ENCODE measurements around the gene HDAC8.

Gene HDAC8

DNA sequence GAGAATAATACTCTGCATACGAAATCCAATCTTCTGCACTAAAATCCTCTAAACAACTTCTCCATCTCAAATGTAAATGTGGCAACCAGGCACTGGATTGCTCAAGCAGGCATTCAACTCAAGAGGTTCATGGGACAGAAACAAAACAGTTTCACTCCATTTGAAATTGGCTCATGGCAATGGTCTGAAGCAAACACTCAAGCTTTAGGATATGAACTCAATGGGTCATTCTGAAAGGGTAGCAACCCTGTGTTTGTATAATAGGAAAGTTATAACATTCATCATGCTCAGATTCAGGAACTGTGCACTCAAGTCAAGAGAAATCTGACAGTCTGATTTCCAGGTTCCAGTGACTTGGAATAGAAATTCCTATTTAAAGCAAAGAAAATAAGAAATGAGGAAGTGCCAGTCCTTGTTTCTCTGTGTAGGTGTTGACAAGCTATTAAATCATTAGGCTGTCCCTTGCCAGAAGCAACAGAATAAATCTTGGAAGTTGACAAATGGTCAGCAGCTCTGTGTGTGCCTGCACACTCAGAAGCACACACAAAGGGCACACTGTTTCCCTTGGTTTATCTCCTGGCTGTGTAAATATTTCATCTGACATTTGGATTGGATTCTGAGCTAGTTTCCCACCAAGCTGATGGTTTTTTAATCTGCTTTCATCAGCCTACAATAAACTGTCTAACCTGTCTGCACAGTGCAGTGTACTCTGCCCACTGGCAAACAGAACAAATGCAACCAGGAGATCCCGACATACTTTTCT is 191.0 kb downstream of the HDAC8 start:
- ATAC-seq (replicated peaks; ENCODE audit: extremely low read depth, poor library complexity, severe bottlenecking) = no peak
- no peak for DNase-seq (ENCODE audit: low spot score in 2 of 2)
- H3K36me3 Mint-ChIP-seq (ENCODE audit: insufficient read depth) = no peaks in the 10 kb centered on the region

DNA sequence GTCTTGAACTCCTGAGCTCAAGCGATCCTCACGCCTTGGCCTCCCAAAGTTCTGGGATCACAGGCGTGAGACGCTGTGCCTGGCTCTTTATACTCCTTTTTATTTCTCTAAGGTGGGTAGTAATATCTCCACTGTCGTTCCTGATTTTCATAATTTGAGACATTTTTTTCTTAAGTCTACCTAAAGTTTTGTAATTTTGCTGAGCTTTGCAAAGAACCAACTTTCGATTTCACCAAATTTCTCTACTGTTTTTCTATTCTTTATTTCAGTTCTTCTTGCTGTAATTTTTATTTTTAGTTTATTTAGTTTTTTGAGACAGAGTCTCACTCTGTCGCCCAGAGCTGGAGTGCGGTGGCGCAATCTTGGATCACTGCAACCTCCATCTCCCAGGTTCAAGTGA is 196.5 kb downstream of the HDAC8 start:
- ATAC-seq (replicated peaks; ENCODE audit: extremely low read depth, poor library complexity, severe bottlenecking) = no peak
- H3K9me3 Mint-ChIP-seq = no peaks in the 10 kb centered on the region

More for the DNA sequence above, 191.0 kb downstream of the HDAC8 start:
- no peaks in the 10 kb centered on the region for H3K9me3 Mint-ChIP-seq
- H3K4me3 Mint-ChIP-seq = no peak overlapping the region
- H3K27ac Mint-ChIP-seq (ENCODE audit: low read depth) = no peak overlapping the region
- H3K4me1 Mint-ChIP-seq = no peaks in the 10 kb centered on the region
- H3K27me3 Mint-ChIP-seq = no peaks in the 10 kb centered on the region

DNA sequence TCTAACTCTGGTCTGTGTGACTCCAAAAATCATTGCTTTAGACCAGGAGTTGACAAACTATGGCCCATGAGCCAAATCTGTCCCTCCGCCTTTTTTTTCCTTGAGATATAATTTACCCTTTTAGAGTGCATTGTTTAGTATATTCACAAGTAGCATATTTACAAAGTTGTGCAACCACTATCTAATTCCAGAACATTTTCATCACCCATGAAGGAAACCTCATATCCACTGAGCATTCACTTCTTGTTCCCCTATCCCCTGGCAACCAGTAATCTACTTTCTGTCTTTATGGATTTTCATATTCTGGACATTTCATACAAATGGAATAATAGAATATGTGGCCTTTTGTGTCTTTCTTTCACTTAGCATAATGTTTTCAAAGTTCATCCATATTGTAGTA is 199.5 kb downstream of the HDAC8 start:
- no peaks in the 10 kb centered on the region for H3K9me3 Mint-ChIP-seq

More for the DNA sequence above, 196.5 kb downstream of the HDAC8 start:
- Mint-ChIP-seq H3K36me3 (ENCODE audit: insufficient read depth) (no peaks in the 10 kb centered on the region), H3K27me3 (no peaks in the 10 kb centered on the region), H3K4me3 (no peak overlapping the region), H3K27ac (ENCODE audit: low read depth) (no peak overlapping the region), H3K4me1 (no peaks in the 10 kb centered on the region)
- DNase-seq (ENCODE audit: low spot score in 2 of 2) = no peak

DNA sequence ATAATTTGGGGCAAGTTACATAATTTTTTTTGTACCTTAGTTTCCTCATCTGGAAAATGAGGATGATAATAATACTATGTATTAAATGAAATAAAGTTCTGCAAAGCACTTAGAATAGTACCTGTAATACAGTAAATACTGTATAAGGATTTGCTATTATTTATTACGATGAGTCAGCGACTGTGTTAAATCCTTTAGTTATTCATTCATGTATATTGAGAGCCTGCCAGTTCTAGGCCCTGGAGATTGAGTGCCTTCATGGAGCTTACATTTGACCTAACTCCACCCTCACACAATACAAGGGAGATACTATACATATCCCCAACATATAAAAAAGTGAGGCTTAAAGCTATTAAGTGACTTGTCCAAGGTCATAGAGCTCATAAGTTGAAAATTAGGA is 199.9 kb downstream of the HDAC8 start:
- Mint-ChIP-seq H3K36me3 (ENCODE audit: insufficient read depth) (no peaks in the 10 kb centered on the region), H3K27me3 (no peaks in the 10 kb centered on the region), H3K9me3 (no peaks in the 10 kb centered on the region), H3K4me3 (no peak overlapping the region), H3K27ac (ENCODE audit: low read depth) (no peak overlapping the region), H3K4me1 (no peaks in the 10 kb centered on the region)
- no peak for ATAC-seq (replicated peaks; ENCODE audit: extremely low read depth, poor library complexity, severe bottlenecking)
- no peak for DNase-seq (ENCODE audit: low spot score in 2 of 2)

More for the DNA sequence above, 199.5 kb downstream of the HDAC8 start:
- Mint-ChIP-seq H3K27me3 (no peaks in the 10 kb centered on the region), H3K4me1 (no peaks in the 10 kb centered on the region), H3K4me3 (no peak overlapping the region), H3K27ac (ENCODE audit: low read depth) (no peak overlapping the region), H3K36me3 (ENCODE audit: insufficient read depth) (no peaks in the 10 kb centered on the region)
- ATAC-seq (replicated peaks; ENCODE audit: extremely low read depth, poor library complexity, severe bottlenecking) (no peak), DNase-seq (ENCODE audit: low spot score in 2 of 2) (no peak)

DNA sequence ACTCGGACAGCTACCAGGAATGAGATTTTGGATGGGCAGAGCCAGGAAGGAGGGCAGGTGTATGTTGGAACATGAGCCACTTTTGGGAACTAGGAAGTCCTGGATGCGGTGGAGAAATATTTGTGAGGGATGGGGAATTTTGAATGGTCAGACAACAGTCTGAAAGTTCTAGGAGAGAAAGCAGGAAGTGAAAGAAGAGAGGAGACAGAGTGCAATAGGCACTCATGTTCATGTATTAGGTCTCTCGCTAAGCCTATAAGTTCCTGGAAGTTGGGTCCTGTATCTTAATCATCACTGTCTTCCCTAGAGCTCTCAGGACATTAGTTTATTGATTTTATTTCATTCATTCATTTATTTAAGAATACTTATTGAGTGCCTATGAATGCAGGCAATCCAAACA is 201.2 kb downstream of the HDAC8 start:
- H3K27me3 Mint-ChIP-seq = no peaks in the 10 kb centered on the region

DNA sequence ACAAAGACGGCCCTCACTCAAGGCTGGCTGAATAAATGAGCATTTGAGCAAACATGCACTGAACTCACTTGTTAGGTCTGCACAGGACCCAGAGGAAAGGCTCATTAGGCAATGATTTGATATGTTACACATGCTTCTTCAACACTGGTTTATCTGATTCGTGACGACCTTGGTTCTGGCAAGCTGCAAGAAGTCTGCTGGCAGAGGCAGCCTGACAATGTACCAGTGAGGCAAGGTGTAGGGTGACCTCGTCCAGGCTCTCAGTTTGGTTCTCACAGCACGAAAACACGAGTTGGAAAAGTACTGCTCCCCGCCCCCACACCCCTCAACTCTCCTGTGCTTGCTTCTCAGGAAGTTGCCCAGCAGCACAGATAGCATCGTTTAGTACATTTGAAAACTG is 203.8 kb downstream of the HDAC8 start:
- no peaks in the 10 kb centered on the region for H3K27me3 Mint-ChIP-seq
- H3K4me1 Mint-ChIP-seq = no peaks in the 10 kb centered on the region
- no peaks in the 10 kb centered on the region for H3K9me3 Mint-ChIP-seq
- H3K4me3 Mint-ChIP-seq = no peak overlapping the region
- ATAC-seq (replicated peaks; ENCODE audit: extremely low read depth, poor library complexity, severe bottlenecking) (no peak), DNase-seq (ENCODE audit: low spot score in 2 of 2) (no peak)
- H3K27ac Mint-ChIP-seq (ENCODE audit: low read depth) = no peak overlapping the region
- H3K36me3 Mint-ChIP-seq (ENCODE audit: insufficient read depth) = no peaks in the 10 kb centered on the region

More for the DNA sequence above, 201.2 kb downstream of the HDAC8 start:
- Mint-ChIP-seq H3K36me3 (ENCODE audit: insufficient read depth) (no peaks in the 10 kb centered on the region), H3K4me1 (no peaks in the 10 kb centered on the region), H3K27ac (ENCODE audit: low read depth) (no peak overlapping the region), H3K4me3 (no peak overlapping the region), H3K9me3 (no peaks in the 10 kb centered on the region)
- ATAC-seq (replicated peaks; ENCODE audit: extremely low read depth, poor library complexity, severe bottlenecking) = no peak
- DNase-seq (ENCODE audit: low spot score in 2 of 2) = no peak

DNA sequence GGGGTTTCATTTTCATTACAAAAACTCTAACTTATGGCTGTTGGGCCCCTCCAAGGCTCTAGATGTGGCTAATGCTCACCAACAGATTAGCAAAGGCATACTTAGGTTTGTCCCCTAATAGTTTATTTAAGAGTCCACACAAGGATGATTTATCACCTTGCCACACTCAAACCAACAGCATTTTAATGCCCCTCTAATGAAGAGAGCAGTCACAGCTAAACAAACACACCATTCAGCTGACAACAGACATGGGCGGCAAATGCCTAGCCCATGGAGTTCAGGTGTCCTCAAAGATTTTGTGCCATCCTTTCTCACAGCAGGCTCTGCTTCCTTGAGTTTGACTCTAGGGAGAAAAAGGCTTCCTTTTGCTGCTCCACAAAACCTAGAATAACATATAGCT is 205.1 kb downstream of the HDAC8 start:
- no peak overlapping the region for H3K4me3 Mint-ChIP-seq
- no peaks in the 10 kb centered on the region for H3K9me3 Mint-ChIP-seq

DNA sequence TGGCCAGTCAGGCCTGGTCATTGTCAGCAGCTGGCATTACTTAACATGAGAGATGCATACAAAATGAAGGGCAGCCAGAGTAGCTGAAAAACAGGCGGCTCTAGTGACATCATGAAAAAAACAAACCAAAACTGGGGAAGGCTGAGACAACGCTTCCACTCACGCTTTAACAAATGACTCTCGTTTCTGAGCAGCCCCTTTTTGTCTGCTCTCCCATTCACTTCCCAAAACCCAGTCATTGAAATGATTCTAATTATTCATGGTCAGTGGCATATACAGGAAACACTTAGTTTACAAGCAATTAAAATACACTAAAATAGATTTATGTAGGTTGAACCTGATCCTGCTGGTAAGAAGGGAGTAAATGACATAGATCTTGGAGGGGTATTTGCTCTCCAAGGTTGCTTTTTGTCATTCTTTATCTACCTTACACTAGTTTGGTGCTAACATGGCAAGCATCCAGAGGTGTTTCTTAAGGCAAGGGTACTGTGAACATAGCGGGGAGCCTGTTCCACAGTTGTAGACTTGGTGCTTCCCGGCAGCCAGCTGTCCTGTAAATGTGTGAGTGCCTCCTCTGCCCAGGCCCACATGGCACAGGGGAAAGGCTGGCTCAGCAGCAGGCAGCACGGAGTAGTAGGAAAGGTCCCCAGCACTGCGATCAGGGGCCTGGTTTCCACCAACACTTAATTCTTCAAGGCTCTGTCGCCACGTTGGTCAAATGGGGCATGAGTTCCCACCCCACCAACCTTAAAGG is 205.8 kb downstream of the HDAC8 start:
- H3K27me3 Mint-ChIP-seq = no peaks in the 10 kb centered on the region
- ATAC-seq (replicated peaks; ENCODE audit: extremely low read depth, poor library complexity, severe bottlenecking) (no peak), DNase-seq (ENCODE audit: low spot score in 2 of 2) (no peak)
- no peak overlapping the region for H3K27ac Mint-ChIP-seq (ENCODE audit: low read depth)
- H3K9me3 Mint-ChIP-seq = no peaks in the 10 kb centered on the region
- H3K36me3 Mint-ChIP-seq (ENCODE audit: insufficient read depth) = peaks cover 2% of the 10 kb centered on the region
- no peak overlapping the region for H3K4me3 Mint-ChIP-seq
- no peaks in the 10 kb centered on the region for H3K4me1 Mint-ChIP-seq

More for the DNA sequence above, 205.1 kb downstream of the HDAC8 start:
- Mint-ChIP-seq H3K27me3 (no peaks in the 10 kb centered on the region), H3K36me3 (ENCODE audit: insufficient read depth) (peaks cover 2% of the 10 kb centered on the region), H3K27ac (ENCODE audit: low read depth) (no peak overlapping the region), H3K4me1 (no peaks in the 10 kb centered on the region)
- ATAC-seq (replicated peaks; ENCODE audit: extremely low read depth, poor library complexity, severe bottlenecking) (no peak), DNase-seq (ENCODE audit: low spot score in 2 of 2) (no peak)

DNA sequence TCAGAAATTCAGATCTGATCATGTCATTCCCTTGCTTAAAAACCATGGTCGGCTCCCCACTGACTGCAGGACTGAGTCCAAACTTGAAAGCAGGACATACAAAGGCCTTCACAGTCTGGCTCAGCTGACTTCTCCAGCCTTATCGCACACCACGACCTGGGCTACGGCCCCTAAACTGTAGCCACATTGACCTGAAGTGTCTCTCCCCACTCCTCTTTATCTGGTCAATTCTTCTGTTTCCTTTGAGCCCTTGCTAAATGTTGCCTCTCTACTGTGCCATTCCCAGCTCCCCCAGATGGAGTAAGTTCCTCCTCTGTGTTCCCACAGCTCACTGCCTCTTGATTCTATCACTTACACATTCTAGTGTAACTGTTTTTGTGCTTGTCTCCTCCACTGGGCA is 206.5 kb downstream of the HDAC8 start:
- H3K36me3 Mint-ChIP-seq (ENCODE audit: insufficient read depth) = peaks cover 2% of the 10 kb centered on the region
- H3K27ac Mint-ChIP-seq (ENCODE audit: low read depth) = no peak overlapping the region
- ATAC-seq (replicated peaks; ENCODE audit: extremely low read depth, poor library complexity, severe bottlenecking) (no peak), DNase-seq (ENCODE audit: low spot score in 2 of 2) (no peak)
- no peaks in the 10 kb centered on the region for H3K9me3 Mint-ChIP-seq
- no peaks in the 10 kb centered on the region for H3K27me3 Mint-ChIP-seq
- H3K4me3 Mint-ChIP-seq = no peak overlapping the region
- H3K4me1 Mint-ChIP-seq = no peaks in the 10 kb centered on the region

DNA sequence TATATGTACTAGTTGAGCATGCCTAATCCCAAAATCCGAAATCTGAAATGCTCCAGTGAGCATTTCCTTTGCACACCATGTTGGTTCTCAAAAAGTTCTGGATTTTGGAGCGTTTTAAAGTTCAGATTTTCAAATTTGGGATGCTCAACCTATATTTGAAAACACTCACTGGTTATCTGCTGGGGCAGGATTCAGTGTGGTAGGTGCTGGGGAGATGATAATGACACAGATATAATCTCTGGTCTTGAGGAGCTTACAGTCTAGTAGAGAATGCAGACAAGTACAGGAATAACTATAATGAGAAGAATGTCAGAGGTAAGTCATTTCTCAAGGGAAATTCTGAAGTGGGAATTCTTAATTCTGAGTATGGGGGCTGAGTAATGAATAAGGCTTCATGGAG is 207.5 kb downstream of the HDAC8 start:
- no peaks in the 10 kb centered on the region for H3K27me3 Mint-ChIP-seq
- no peak overlapping the region for H3K4me3 Mint-ChIP-seq
- H3K9me3 Mint-ChIP-seq = no peaks in the 10 kb centered on the region
- no peaks in the 10 kb centered on the region for H3K4me1 Mint-ChIP-seq
- no peak for ATAC-seq (replicated peaks; ENCODE audit: extremely low read depth, poor library complexity, severe bottlenecking)
- peaks cover 2% of the 10 kb centered on the region for H3K36me3 Mint-ChIP-seq (ENCODE audit: insufficient read depth)
- DNase-seq (ENCODE audit: low spot score in 2 of 2) = no peak
- no peak overlapping the region for H3K27ac Mint-ChIP-seq (ENCODE audit: low read depth)

DNA sequence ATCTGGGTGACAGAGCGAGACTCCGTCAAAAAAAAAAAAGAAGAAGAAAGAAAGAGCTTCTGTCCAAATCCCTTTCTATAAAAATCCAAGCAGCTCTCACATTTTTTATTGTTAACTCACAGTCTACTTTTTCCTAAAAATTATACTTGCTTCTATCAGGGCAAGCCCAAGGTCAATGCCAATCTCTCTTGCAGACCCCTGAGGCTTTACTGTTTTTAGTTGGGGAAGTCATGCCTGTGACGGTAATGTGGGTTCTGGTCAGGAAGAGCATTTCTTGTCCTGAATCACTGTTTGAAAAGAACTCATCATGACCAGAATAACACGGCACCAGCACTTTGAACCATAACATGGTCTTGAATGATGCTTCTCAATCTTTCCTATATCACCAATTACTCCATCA is 212.3 kb downstream of the HDAC8 start:
- ATAC-seq (replicated peaks; ENCODE audit: extremely low read depth, poor library complexity, severe bottlenecking) = no peak
- no peaks in the 10 kb centered on the region for H3K27me3 Mint-ChIP-seq
- H3K4me3 Mint-ChIP-seq = no peak overlapping the region
- no peaks in the 10 kb centered on the region for H3K4me1 Mint-ChIP-seq
- no peak for DNase-seq (ENCODE audit: low spot score in 2 of 2)
- H3K9me3 Mint-ChIP-seq = no peaks in the 10 kb centered on the region
- peaks cover 2% of the 10 kb centered on the region for H3K36me3 Mint-ChIP-seq (ENCODE audit: insufficient read depth)
- H3K27ac Mint-ChIP-seq (ENCODE audit: low read depth) = no peak overlapping the region

DNA sequence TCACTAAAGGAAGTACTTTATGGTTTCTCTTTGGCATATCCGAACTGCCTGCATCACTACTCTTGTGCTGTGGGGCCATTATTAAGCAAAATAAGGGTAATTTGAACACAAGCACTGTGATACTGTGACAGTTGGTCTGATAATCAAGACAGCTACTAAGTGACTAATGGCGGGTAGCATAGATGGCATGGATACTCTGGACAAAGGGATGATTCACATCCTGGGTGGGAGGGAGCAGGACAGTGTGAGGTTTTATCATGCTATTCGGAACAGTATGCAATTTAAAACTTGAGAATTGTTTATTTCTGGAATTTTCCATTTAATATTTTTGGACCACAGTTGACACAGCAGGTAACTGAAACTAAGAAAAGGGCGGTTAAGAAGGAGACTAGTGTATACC is 214.3 kb downstream of the HDAC8 start:
- Mint-ChIP-seq H3K27ac (ENCODE audit: low read depth) (no peak overlapping the region), H3K36me3 (ENCODE audit: insufficient read depth) (peaks cover 2% of the 10 kb centered on the region), H3K9me3 (no peaks in the 10 kb centered on the region), H3K27me3 (no peaks in the 10 kb centered on the region), H3K4me3 (no peak overlapping the region), H3K4me1 (no peaks in the 10 kb centered on the region)
- ATAC-seq (replicated peaks; ENCODE audit: extremely low read depth, poor library complexity, severe bottlenecking) = no peak
- no peak for DNase-seq (ENCODE audit: low spot score in 2 of 2)

DNA sequence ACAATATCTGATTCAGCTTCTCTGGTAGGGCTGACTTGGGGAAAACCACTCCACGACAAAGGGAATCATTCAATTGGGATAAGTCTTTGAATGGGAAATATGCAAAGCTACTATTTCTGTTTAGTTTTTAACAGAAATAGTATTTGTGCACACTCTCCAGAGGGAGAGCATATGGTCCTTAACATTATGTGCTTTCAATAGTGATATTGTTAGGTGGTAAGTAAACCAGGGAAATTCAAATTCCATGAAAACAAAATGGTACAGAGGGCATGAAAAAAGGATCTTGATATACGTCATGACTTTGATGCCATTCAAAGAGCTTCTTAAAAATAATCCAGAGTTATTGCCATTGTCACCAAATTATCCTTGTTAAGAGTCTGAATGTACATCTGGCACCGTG is 219.9 kb downstream of the HDAC8 start:
- ATAC-seq (replicated peaks; ENCODE audit: extremely low read depth, poor library complexity, severe bottlenecking) = no peak
- no peak overlapping the region for H3K27ac Mint-ChIP-seq (ENCODE audit: low read depth)
- H3K9me3 Mint-ChIP-seq = no peaks in the 10 kb centered on the region
- peaks cover 6% of the 10 kb centered on the region for H3K36me3 Mint-ChIP-seq (ENCODE audit: insufficient read depth)
- DNase-seq (ENCODE audit: low spot score in 2 of 2) = no peak
- H3K27me3 Mint-ChIP-seq = no peaks in the 10 kb centered on the region
- H3K4me3 Mint-ChIP-seq = no peak overlapping the region
- H3K4me1 Mint-ChIP-seq = no peaks in the 10 kb centered on the region
